SK-N-SH (cell line): ENCODE data around the gene LOXHD1.

Source experiments
- CTCF ChIP-seq: fragments of 200-600 bp; sonication (generic); IDR thresholded peaks from 2 replicates; pipeline ENCODE4 v1.6.1; 2017; ENCODE audit warnings: antibody characterized with exemption, mild to moderate bottlenecking, moderate library complexity
- FOXM1 ChIP-seq: IDR thresholded peaks from 2 replicates; pipeline ENCODE4 v1.4.0; 2012; ENCODE audit warnings: low read depth, mild to moderate bottlenecking
- POLR2AphosphoS5 ChIP-seq: IDR thresholded peaks from 2 replicates; pipeline ENCODE4 v1.6.1; 2012; ENCODE audit warnings: low read depth, low read length
- RAD21 ChIP-seq: IDR thresholded peaks from 2 replicates; pipeline ENCODE4 v1.6.1; 2012; ENCODE audit warnings: mild to moderate bottlenecking, low read length
- RXRA ChIP-seq: IDR thresholded peaks from 2 replicates; pipeline ENCODE4 v1.4.0; 2012; ENCODE audit warnings: low read depth, mild to moderate bottlenecking, borderline replicate concordance
- SIN3A ChIP-seq: IDR thresholded peaks from 2 replicates; pipeline ENCODE4 v1.6.1; 2012; ENCODE audit warnings: low read depth, mild to moderate bottlenecking, low read length, moderate library complexity, borderline replicate concordance
- TAF1 ChIP-seq: IDR thresholded peaks from 2 replicates; pipeline ENCODE4 v1.6.1; 2012; ENCODE audit warnings: low read depth, mild to moderate bottlenecking, low read length, moderate library complexity, borderline replicate concordance
- YY1 ChIP-seq: IDR thresholded peaks from 2 replicates; pipeline ENCODE4 v1.4.0; 2012; ENCODE audit warnings: low read depth, mild to moderate bottlenecking

GRCh38 chr18:46679846-46680598, 23.0 kb upstream of the LOXHD1 start:
- no peak for TF ChIP-seq CTCF
- TF ChIP-seq YY1 = no peak
- TF ChIP-seq SIN3A = no peak
- no peak for TF ChIP-seq FOXM1
- TF ChIP-seq TAF1 = no peak
- no peak for TF ChIP-seq POLR2AphosphoS5
- no peak for TF ChIP-seq RXRA
- no peak for TF ChIP-seq RAD21
